C4-2B (cell line): ENCODE measurements around the gene LRRN4.

Experiments used
- CTCF ChIP-seq: fragments of 450-650 bp; conservative IDR thresholded peaks from 2 replicates; pipeline ENCODE4 v1.5.1; 2017; ENCODE audit warnings: mild to moderate bottlenecking
- ZFX ChIP-seq: fragments of 450-650 bp; IDR thresholded peaks from 2 replicates; pipeline ENCODE4 v1.6.1; 2017

- TF ChIP-seq CTCF (no peak), ZFX (no peak)
Observed at GRCh38 chr20:6075428-6076219, 21.8 kb upstream of the LRRN4 start.
